ENCODE measurements around the gene KDSR.
"Not testable (repeated sequence)": the region's sequence is repeated elsewhere in the genome, so short reads cannot be mapped to it uniquely, and the experiment has no call there.

The KDSR gene

DNA sequence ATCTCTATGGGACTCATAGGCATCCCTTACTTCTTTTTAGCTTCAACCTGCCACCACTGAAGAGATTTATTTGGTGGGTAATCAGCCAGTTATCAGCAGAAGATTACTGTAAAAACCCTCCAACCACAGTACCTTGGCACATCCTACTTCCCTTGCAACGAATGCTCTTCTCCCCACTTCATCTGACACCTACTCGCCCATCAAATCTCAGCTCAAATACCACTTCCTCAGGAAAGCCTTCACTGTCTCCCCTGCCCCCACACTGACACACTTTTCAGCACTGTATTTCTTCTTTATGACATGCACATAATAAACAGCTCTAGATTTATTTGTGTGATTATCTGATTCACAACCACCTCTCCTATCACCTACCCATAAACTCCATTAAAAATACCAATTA, 3.1 kb downstream of the KDSR start:
- DNase-seq, result no peak

DNA sequence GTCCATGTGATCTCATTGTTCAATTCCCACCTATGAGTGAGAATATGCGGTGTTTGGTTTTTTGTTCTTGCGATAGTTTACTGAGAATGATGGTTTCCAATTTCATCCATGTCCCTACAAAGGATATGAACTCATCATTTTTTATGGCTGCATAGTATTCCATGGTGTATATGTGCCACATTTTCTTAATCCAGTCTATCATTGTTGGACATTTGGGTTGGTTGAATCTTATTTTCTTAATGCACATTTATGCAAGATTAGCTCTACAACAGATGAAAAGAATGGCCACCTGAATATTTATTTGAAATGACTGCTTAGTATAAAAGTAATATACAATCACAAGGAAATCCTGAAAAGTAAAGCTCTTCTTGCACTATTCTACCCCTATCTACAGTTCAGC, 3.6 kb downstream of the KDSR start:
- DNase-seq, result not testable (repeated sequence)

GRCh38 chr18:63356272-63356896, 10.6 kb downstream of the KDSR start:
- no peak for DNase-seq

DNA sequence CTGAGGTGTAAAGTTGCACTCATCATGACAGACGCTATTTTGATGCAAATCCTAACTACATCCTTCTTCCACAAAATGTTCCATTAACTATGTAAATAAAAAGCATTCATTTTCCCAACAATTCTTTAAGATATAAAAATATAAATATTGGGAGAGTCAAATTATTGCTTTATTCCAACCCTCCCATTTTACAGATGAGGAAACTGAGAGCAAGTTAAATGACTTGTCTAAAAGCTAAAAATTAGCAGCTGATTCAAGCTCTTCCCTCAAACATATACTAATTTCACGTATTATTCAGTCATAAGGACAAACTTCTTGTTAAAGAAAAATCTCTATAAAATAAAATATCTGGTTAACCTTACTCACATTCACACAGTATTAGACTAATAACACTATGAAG, 16.8 kb downstream of the KDSR start:
- no peak for DNase-seq

DNA sequence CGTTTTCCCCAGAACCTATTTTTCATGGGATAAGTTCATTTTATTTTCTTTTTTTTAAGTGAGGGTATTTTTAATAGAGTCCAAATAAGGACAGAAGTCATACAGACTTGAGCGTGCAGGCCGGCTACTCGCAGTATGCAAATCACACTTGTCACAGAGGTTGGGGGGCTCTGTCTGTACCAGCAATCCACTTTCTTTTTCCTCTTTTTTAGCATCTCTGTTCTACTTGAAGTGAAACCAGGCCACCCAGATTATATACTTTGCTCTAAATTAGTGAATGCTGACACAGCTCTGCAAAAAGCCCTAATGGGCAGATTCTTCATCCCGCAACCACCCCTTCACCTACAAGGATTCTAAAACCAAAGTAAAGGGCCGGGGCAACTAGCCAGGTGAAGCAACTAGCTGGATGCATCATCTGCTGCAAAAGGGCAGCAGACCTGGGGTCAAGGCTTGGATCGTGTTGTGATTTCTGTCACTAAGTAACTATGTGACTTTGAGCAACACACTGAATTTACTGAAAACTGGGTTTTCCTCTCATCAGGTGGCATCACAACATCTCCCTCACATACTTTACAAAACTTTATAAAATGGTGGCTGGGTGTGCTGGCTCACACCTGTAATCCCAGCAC, 18.4 kb downstream of the KDSR start:
- no peak for DNase-seq

- no peak for DNase-seq
Measured at GRCh38 chr18:63346480-63347183, 20.4 kb downstream of the KDSR start.

DNA sequence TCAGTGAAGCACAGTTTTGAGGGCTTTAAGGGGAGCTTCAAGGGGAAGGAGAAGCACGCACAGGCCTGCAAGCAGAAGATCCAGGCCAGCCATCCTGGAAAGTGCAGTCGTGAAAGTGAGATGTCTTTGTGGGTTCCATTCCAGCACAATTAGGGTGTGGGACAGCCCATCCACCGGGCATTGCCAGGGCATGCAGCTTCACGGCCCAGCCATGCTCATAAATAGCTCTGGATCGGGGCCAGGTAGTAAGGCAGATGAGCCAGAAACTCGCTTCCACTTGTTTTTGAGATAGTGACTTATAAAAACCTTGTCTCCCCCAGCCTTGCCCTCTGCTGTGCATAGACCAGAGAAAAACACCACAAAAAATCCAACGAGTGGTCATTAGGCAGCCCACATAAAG, 21.0 kb downstream of the KDSR start:
- peak; percentile 10 for DNase-seq

DNA sequence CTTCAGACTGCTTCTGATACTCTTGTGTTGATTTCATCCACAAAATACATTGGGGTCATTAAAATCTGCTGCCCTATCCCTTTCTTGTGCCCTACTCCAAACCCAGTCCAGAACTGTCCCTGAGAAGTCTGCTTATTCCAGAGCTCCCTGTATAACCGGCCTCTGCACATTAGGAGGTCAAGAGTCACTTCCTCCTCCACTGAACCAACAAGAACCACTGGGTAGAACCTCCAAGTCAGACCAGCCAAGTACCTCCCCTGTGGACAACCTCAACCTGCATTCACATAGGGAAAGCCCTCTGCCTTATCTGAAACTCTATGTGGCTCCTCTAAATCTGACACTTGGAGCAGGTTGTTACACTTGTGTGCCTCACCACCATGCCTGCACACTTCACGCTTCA, 22.1 kb downstream of the KDSR start:
- no peak for DNase-seq

DNA sequence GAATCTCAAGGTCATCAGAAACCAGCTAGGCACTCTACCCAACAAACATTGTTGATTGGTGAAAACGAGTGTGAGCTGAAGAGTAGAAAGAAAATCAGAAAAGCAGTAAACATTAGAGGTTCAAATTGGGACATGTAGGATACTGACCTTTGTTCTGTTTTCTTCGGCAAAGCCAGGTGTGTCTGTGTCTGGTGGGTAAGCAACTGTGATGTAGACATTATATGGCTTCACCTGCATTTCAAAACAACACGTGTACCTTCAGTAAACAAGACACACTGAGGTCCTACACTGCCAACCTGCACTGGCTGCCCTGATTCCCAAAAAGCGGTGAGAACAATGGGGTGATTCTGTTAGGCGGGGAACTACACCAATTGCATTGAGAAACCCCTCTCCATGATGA, 22.7 kb downstream of the KDSR start:
- DNase-seq, result no peak

- DNase-seq, result peak; percentile 40
Measured at GRCh38 chr18:63342206-63342605, 24.8 kb downstream of the KDSR start.

DNA sequence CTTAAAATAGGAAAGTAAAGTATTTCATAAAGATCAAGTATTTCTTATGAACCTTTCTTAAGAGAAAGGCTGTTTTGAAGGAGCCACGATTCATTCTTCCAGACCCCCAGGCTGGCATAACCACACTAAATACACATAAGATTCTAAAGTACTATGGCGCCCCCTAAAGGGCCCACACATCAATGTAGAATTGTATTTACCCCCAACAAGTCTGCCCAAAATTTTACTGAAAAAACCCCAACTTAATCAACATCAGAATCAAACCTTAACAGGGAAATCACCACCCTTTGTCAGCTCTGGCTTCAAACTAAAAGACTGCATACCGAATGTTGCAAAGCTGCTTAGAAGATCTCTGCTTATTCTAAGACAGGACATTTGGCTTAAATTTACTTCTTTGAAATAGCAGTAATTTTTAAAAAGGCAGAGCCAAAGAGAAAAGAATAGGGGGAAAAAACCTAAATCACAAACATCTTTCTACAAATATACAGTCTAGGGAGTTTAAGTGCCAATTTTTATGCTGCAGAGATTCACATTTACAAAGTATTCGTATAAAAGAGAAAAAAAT, 27.0 kb downstream of the KDSR start:
- DNase-seq, result peak; percentile 52

GRCh38 chr18:63336366-63337099, 30.5 kb downstream of the KDSR start:
- peak; percentile 95 for DNase-seq

- DNase-seq, result no peak
Measured at GRCh38 chr18:63331105-63331504, 35.9 kb downstream of the KDSR start.

- DNase-seq, result no peak
Measured at GRCh38 chr18:63329431-63330145, 37.4 kb downstream of the KDSR start.

- no peak for DNase-seq
Measured at GRCh38 chr18:63326011-63326410, 41.0 kb downstream of the KDSR start.

GRCh38 chr18:63325086-63325686, 41.8 kb downstream of the KDSR start:
- DNase-seq, result no peak

DNA sequence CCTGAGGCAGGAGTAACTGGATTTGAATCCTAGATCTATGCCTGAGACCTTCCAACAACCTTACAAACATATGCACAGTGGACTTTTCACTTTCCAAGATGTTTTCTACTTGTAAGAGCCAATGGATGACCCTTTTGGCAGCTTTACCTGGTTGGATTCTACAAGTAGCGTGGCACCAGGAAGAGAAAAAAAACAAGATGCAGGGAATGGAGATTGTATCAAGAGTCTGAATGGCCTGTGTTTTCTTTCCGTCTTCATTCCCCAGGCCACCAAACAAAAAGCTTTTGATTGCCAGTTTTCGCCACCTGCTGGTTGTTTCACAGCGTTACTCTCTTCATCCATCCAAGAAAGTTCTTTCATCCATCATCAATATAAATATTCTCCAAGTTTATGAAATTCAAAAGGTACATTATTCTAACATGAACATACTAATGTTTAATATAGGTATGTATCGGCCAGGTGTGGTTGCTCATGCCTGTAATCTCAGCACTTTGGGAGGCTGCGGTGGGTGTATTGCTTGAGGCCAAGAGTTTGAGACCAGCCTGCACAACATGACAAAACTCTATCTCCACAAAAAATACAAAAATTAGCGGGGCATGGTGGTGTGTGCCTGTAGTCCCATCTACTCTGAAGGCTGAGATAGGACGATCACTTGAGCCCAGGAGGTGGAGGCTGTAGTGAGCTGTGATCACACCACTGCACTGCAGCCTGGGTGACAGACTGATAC, 43.9 kb downstream of the KDSR start:
- peak; percentile 69 for DNase-seq

GRCh38 chr18:63322206-63322605, 44.8 kb downstream of the KDSR start:
- no peak for DNase-seq

GRCh38 chr18:63321291-63321690, 45.7 kb downstream of the KDSR start:
- DNase-seq, result no peak

- DNase-seq, result no peak
Measured at GRCh38 chr18:63320975-63321265, 46.1 kb downstream of the KDSR start.

DNA sequence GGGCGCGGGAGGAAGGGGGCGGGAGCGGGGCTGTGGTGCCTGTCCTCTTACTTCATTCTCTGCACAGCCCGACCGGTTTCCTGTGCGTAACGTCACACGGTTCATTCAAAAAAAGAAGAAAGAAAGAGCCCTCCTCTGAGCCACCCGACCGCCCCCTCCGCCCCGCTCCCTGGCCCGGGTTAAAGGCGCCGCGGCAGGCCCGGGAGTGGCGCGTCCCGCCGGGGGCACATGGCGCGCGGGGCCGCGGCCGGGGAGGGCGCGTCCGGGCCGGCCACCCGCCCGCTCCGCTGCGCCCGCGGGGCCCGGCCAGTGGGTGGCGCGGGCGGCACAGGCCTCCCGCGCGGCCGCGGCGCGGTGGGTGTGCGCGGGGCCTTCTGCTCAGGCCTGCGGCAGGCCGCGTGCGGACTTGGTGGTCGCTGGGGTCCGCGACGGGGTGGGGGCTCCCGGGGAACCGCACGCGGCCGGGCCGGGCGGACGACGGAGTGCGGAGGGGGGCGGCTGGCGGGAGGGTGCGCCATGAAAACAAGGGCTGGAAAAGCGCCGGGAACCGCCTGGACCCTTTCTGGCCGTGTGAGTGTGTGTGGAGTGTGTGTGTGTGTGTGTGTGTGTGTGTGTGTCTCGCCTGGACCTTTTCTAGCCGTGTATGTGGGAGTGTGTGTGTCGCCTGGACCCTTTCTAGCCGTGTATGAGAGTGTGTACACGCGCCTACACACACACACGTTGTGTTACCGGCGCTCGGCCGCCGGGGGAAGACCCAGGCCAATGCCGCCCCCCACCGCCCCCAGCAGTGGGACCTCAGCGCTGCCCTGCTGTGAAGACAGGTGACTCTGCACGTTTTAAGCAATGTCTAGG, 46.7 kb downstream of the KDSR start:
- DNase-seq, result peak; percentile 79

All from EL (cell line).